HepG2 (cell line): ENCODE results near the gene C19orf38. TPM values are rescaled to one million over a fixed set of nuclear protein-coding genes. Genes with fewer than 3 reads are reported as not detected.

ENCODE experiments used
- ATAC-seq: fragments of 200-7000 bp; cut with Tn5 transposase; 3 replicates; pipeline ENCODE4 v1.9.1; 2020; ENCODE audit warnings: mild to moderate bottlenecking, moderate library complexity
- BruUV-seq: library from RNA; stranded (reverse); fragments of 400-500 nt; replicated peaks from 2 replicates; lab custom pipeline; 2021; lab: Mats Ljungman, UMichigan
- CTCF ChIA-PET: fragments of 300-600 bp; formaldehyde crosslinking; extraction: SDS; loops from one replicate; lab custom pipeline; 2021; ENCODE audit warnings: low total read pairs, inconsistent platforms, low intra/inter-chr PET ratio; lab: Yijun Ruan, JAX
- POLR2A ChIA-PET: fragments of 350-600 bp; sonication (Branson Sonifier 250); formaldehyde crosslinking; loops from one replicate; lab custom pipeline; 2020; ENCODE audit warnings: antibody characterized with exemption, inconsistent platforms; lab: Yijun Ruan, JAX
- DNase-seq: peaks from one replicate; pipeline ENCODE4 v3.0.0-alpha.2; 2015; ENCODE audit warnings: low spot score
- FAIRE-seq: peaks from 3 replicates; lab custom pipeline; 2011; peaks lifted over from hg19 to GRCh38; lab: Jason Lieb, UNC
- H2AFZ ChIP-seq: one replicate; pipeline ENCODE4 v1.6.1; 2011; ENCODE audit warnings: low read length, inconsistent platforms
- H3K27ac ChIP-seq: fragments of 300-600 bp; 3 replicates; pipeline ENCODE4 v1.8.0; 2011; ENCODE audit warnings: mixed run types, mild to moderate bottlenecking, mixed read lengths, low read length, inconsistent platforms; ENCODE audit not compliant: insufficient read depth; ENCODE audit errors: extremely low read length
- H3K27me3 ChIP-seq, 2 experiments: fragments of 200-600 bp in 1 of 2; 2 replicates in 1 of 2; 3 replicates in 1 of 2; pipeline versions ENCODE4 v1.6.0 to v1.8.0; 2011; ENCODE audit warnings: low read length in 2 of 2, mild to moderate bottlenecking in 2 of 2, moderate library complexity in 2 of 2, inconsistent platforms in 1 of 2; ENCODE audit not compliant: insufficient read depth in 2 of 2, control insufficient read depth in 1 of 2
- H3K36me3 ChIP-seq, 2 experiments: fragments of 200-600 bp in 1 of 2; replicated peaks in 1 of 2; 2 replicates in 1 of 2; 3 replicates in 1 of 2; pipeline versions ENCODE4 v1.5.1 to v1.8.0; 2011; ENCODE audit warnings: low read length in 2 of 2, inconsistent platforms in 1 of 2; ENCODE audit not compliant: insufficient read depth in 2 of 2, control insufficient read depth in 1 of 2
- H3K4me1 ChIP-seq: 2 replicates; pipeline ENCODE4 v1.5.1; 2012; ENCODE audit warnings: low read length, inconsistent platforms; ENCODE audit not compliant: insufficient read depth
- H3K4me2 ChIP-seq: 2 replicates; pipeline ENCODE4 v1.6.0; 2011; ENCODE audit warnings: low read depth, low read length, inconsistent platforms
- H3K4me3 ChIP-seq, 3 experiments: fragments of 200-600 bp in 1 of 3; sonication (generic), shearing (Covaris generic) in 1 of 3; replicated peaks in 1 of 3; 2 replicates each; pipeline ENCODE4 v1.5.1; 2011 to 2016; ENCODE audit warnings: low read length in 3 of 3, inconsistent platforms in 2 of 3, low read depth in 2 of 3, mild to moderate bottlenecking in 2 of 3, control low read depth in 1 of 3, mixed read lengths in 1 of 3; ENCODE audit not compliant: insufficient read depth in 1 of 3
- H3K79me2 ChIP-seq: one replicate; pipeline ENCODE4 v1.6.1; 2011; ENCODE audit warnings: low read length, inconsistent platforms; ENCODE audit not compliant: insufficient read depth
- H3K9ac ChIP-seq: 2 replicates; pipeline ENCODE4 v1.6.0; 2011; ENCODE audit warnings: mild to moderate bottlenecking, low read depth, low read length, inconsistent platforms; ENCODE audit not compliant: insufficient read depth
- H3K9me3 ChIP-seq: 2 replicates; pipeline ENCODE4 v1.5.1; 2012; ENCODE audit warnings: mild to moderate bottlenecking, low read length
- H4K20me1 ChIP-seq: 2 replicates; pipeline ENCODE4 v1.6.0; 2011; ENCODE audit warnings: inconsistent platforms, mild to moderate bottlenecking, low read length, moderate library complexity; ENCODE audit not compliant: insufficient read depth
- BORCS8-MEF2B ChIP-seq: sonication (generic); formaldehyde crosslinking; IDR thresholded peaks from 2 replicates; pipeline ENCODE4 v1.8.0; 2022; ENCODE audit warnings: mild to moderate bottlenecking, missing genetic modification reagents
- CREB1 ChIP-seq, 2 experiments: fragments of 450-650 bp in 1 of 2; IDR thresholded peaks; 2 replicates each; pipeline ENCODE4 v1.6.1; 2016 to 2017; ENCODE audit warnings: control low read depth in 1 of 2, mild to moderate bottlenecking in 1 of 2, missing compliant biosample characterization in 1 of 2, missing genetic modification characterization in 1 of 2
- MAFK ChIP-seq, 2 experiments: IDR thresholded peaks in 1 of 2; conservative IDR thresholded peaks in 1 of 2; 2 replicates each; pipeline ENCODE4 v1.6.1; 2011; ENCODE audit warnings: improper control_type of control experiment in 2 of 2, low read length in 2 of 2
- TBP ChIP-seq: sonication (generic); formaldehyde crosslinking; IDR thresholded peaks from 2 replicates; pipeline ENCODE4 v1.5.0; 2020; ENCODE audit warnings: missing genetic modification reagents
- WGBS: methylation state at CpG from one replicate; pipeline ENCODE4 v1.1.6; 2017; ENCODE audit warnings: low lambda C conversion rate; 5-methylcytosine and 5-hydroxymethylcytosine counted together
- in situ Hi-C: cut with HindIII; loops from 2 replicates; pipeline ENCODE4 v1.10.0; 2017; ENCODE audit warnings: low pct_unique_long_range_greater_than_20kb; ENCODE audit not compliant: extremely low pct_ligation_motif_present
- intact Hi-C: fragments of 100-400 bp; cut with micrococcal nuclease; formaldehyde crosslinking; loops from one replicate; pipeline ENCODE4 v1.10.0; 2022; ENCODE audit not compliant: unreplicated experiment
- polyA plus RNA-seq, 8 experiments: library from polyadenylated mRNA; depleted of rRNA in 3 of 8; stranded (reverse) in 7 of 8; unstranded in 1 of 8; fragments of >200 nt; fragmentation: Illumina TruSeq in 4 of 8; extraction: Trizol in 4 of 8; gene quantifications; 2 replicates each; pipeline versions ENCODE4 v1.2.1 to v1.2.3, GENCODE V29; 2011 to 2016; ENCODE audit warnings: low read depth in 4 of 8, missing spikeins in 1 of 8, mixed read lengths in 1 of 8; ENCODE audit not compliant: insufficient read depth in 1 of 8
- total RNA-seq, 5 experiments: library from RNA; depleted of rRNA; stranded (reverse); fragments of >200 nt; fragmentation: Illumina TruSeq; extraction: Trizol; gene quantifications; 2 replicates each; pipeline ENCODE4 v1.2.3, GENCODE V29; 2016; ENCODE audit warnings: low read depth in 1 of 5
- TF ChIP-seq, protein P1 (sequence below): sonication (generic); formaldehyde crosslinking; conservative IDR thresholded peaks from 2 replicates; pipeline ENCODE4 v1.8.0; 2022; ENCODE audit warnings: low read depth, missing genetic modification reagents
- TF ChIP-seq, protein P2 (sequence below): sonication (generic); formaldehyde crosslinking; IDR thresholded peaks from 2 replicates; pipeline ENCODE4 v1.8.1; 2023; ENCODE audit warnings: mild to moderate bottlenecking, moderate library complexity, missing genetic modification reagents
- TF ChIP-seq, protein P3 (sequence below): sonication (generic); formaldehyde crosslinking; IDR thresholded peaks from 2 replicates; pipeline ENCODE4 v1.8.0; 2022; ENCODE audit warnings: missing genetic modification reagents, mild to moderate bottlenecking, borderline replicate concordance

C19orf38 gene
- total and polyA plus RNA-seq, 2 of the 13 experiments (the other 11 are each of a cell fraction or from before 2014, with no cell fraction given), result 0.11 TPM; not detected in 1

DNA sequence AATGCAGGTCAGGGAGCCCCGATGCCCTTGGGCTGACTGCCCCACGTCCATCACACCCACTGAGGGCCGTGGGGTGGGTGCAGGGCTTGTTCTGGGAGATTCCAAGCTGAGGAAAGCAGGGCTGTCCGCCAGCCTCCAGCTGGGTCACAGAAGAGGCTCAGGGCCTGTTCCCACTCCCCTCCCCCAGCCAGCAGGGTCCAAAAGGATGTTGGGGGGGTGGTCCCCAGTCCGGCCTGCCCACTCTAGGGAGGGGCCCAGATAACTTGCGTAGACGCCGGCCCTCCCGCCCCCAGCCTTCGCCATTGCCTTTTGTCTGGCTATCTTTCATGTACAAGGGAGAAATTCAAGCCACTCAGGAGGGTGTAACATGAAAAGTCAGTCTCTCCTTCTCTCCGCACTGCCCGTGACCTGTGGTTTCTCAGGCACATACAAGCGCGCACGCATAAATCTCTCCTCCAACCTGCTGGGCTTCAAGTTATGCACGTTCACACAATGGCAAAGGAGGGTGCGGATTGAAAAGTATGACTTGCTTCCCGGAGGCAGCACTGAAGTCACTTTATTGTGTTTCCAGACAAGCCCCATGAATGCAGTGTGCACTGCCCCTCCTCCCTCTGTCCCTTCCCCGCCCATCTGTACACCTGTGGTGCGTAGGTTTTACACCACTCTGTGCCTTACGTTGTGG, 43.3 kb downstream of the C19orf38 start (continued):
- TF ChIP-seq CREB1 (IDR thresholded peaks at IDR 0.05) (no peak), CREB1 (CRISPR knock-in tag; IDR thresholded peaks at IDR 0.05) (no peak), MAFK (conservative IDR thresholded peaks at IDR 0.05 in 1 of 2, IDR thresholded peaks at IDR 0.05 in 1 of 2; ENCODE audit: low read length in 2 of 2) (no peak), TBP (CRISPR knock-in tag) (no peak)
- TF ChIP-seq, protein P1, sequence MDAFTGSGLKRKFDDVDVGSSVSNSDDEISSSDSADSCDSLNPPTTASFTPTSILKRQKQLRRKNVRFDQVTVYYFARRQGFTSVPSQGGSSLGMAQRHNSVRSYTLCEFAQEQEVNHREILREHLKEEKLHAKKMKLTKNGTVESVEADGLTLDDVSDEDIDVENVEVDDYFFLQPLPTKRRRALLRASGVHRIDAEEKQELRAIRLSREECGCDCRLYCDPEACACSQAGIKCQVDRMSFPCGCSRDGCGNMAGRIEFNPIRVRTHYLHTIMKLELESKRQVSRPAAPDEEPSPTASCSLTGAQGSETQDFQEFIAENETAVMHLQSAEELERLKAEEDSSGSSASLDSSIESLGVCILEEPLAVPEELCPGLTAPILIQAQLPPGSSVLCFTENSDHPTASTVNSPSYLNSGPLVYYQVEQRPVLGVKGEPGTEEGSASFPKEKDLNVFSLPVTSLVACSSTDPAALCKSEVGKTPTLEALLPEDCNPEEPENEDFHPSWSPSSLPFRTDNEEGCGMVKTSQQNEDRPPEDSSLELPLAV (CRISPR knock-in tag), result no peak
- TF ChIP-seq, protein P2, sequence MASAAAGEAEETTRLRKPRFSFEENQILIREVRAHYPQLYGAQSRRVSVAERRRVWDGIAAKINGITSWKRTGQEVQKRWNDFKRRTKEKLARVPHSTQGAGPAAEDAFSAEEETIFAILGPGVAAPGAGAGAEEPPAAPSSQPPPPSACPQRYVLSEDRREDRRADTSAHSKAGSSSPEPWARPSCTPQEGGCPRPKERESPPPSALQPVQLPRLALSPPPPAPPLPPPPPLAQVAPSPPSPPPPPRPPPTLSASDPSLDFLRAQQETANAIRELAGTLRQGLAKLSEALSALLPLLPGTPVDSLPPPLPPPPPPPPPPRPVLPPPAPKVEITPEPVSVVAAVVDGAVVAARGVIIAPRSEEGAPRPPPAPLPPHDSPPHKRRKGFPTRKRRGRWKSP (CRISPR knock-in tag), result no peak

DNA sequence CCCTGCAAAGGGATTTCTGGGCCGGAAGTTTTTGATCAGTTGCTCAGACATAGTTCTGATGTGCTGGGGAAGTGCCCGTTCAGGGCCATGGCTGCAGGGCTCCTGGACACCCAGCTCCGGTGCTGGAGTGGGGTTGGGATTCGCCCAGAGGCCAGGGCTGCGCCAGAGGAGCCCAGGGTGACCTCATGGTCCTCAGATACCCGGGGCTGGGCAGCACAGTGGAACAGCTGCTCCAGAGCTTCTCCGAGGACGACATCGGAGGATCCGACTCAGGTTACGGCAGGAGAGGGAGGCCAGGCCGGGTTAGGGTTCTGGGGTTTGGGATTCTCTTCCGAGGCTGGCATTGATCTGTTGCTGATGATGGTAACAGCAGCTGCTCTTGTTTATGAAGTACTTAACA, 44.0 kb downstream of the C19orf38 start:
- intact Hi-C loops (no loop called here), in situ Hi-C loops (no loop called here)
- CTCF ChIA-PET, result no interaction called here
- 97% methylated on average over 13 of the region's 13 CpGs for WGBS
- no peak overlapping the region for H3K9ac ChIP-seq
- H3K27me3 ChIP-seq, result no peaks in the 10 kb centered on the region
- H4K20me1 ChIP-seq, result peaks cover 26% of the 10 kb centered on the region; the same call in 1 of the 2 replicates
- no peak overlapping the region for H2AFZ ChIP-seq
- H3K9me3 ChIP-seq, result no peaks in the 10 kb centered on the region
- peaks cover 28% of the 10 kb centered on the region for H3K79me2 ChIP-seq
- DNase-seq (no peak), ATAC-seq (no peak), FAIRE-seq (no peak)
- TF ChIP-seq BORCS8-MEF2B (CRISPR knock-in tag), result no peak
- TF ChIP-seq, protein P3, sequence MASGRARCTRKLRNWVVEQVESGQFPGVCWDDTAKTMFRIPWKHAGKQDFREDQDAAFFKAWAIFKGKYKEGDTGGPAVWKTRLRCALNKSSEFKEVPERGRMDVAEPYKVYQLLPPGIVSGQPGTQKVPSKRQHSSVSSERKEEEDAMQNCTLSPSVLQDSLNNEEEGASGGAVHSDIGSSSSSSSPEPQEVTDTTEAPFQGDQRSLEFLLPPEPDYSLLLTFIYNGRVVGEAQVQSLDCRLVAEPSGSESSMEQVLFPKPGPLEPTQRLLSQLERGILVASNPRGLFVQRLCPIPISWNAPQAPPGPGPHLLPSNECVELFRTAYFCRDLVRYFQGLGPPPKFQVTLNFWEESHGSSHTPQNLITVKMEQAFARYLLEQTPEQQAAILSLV (CRISPR knock-in tag), result no peak
- H3K4me3 ChIP-seq, result no peak overlapping the region
- peaks cover 0 to 5% of the 10 kb centered on the region in 2 experiments; a peak in 2 of 5 replicates for H3K36me3 ChIP-seq
- BruUV-seq, result no TSS peak
- peaks cover 12% of the 10 kb centered on the region for H3K4me1 ChIP-seq
- H3K27ac ChIP-seq, result no peak overlapping the region
- POLR2A ChIA-PET, result no interaction called here
- no peak overlapping the region for H3K4me2 ChIP-seq
